ENCODE results near the gene TASP1.

TASP1 gene

GRCh38 chr20:13402986-13403385, 235.7 kb downstream of the TASP1 start:
- TF ChIP-seq EZH2 (IDR thresholded peaks at IDR 0.05; ENCODE audit: borderline replicate concordance, low read depth, low read length, severe bottlenecking) (no peak), CTCF (IDR thresholded peaks at IDR 0.05; ENCODE audit: borderline replicate concordance, extremely low read depth, low read length, poor library complexity, severe bottlenecking) (no peak)
- no peak for ATAC-seq (ENCODE audit: insufficient read depth, low read depth)
- Histone ChIP-seq H3K9ac (ENCODE audit: low read depth, low read length) (no peak overlapping the region), H3K79me2 (ENCODE audit: insufficient read depth, low read length) (peaks cover 20% of the 10 kb centered on the region; the same call in 1 of the 2 replicates), H3K27me3 (ENCODE audit: insufficient read depth, low read length, poor library complexity) (no peaks in the 10 kb centered on the region), H3K36me3 (ENCODE audit: insufficient read depth, low read length) (peaks cover 69% of the 10 kb centered on the region; the same call in 1 of the 2 replicates), H3K9me3 (ENCODE audit: insufficient read depth, low read length, severe bottlenecking) (no peaks in the 10 kb centered on the region), H3K4me1 (ENCODE audit: insufficient read depth, low read length) (no peaks in the 10 kb centered on the region), H3K4me2 (ENCODE audit: insufficient read depth, low read length) (no peak overlapping the region), H3K27ac (ENCODE audit: low read length) (no peak overlapping the region), H4K20me1 (ENCODE audit: insufficient read depth, low read length) (no peaks in the 10 kb centered on the region), H2AFZ (ENCODE audit: low read depth, low read length) (no peak overlapping the region), H3K4me3 (ENCODE audit: low read depth in 1 of 2, low read length in 2 of 2) (no peak overlapping the region)
- DNase-seq: no peak

- Histone ChIP-seq H3K4me2 (ENCODE audit: insufficient read depth, low read length) (no peak overlapping the region), H3K4me1 (ENCODE audit: insufficient read depth, low read length) (no peaks in the 10 kb centered on the region), H3K4me3 (ENCODE audit: low read depth in 1 of 2, low read length in 2 of 2) (no peak overlapping the region), H3K36me3 (ENCODE audit: insufficient read depth, low read length) (peaks cover 70% of the 10 kb centered on the region), H3K27me3 (ENCODE audit: insufficient read depth, low read length, poor library complexity) (no peaks in the 10 kb centered on the region), H3K9me3 (ENCODE audit: insufficient read depth, low read length, severe bottlenecking) (no peaks in the 10 kb centered on the region), H2AFZ (ENCODE audit: low read depth, low read length) (no peak overlapping the region), H4K20me1 (ENCODE audit: insufficient read depth, low read length) (no peaks in the 10 kb centered on the region), H3K27ac (ENCODE audit: low read length) (no peak overlapping the region), H3K79me2 (ENCODE audit: insufficient read depth, low read length) (peaks cover 20% of the 10 kb centered on the region; the same call in 1 of the 2 replicates), H3K9ac (ENCODE audit: low read depth, low read length) (no peak overlapping the region)
- TF ChIP-seq CTCF (IDR thresholded peaks at IDR 0.05; ENCODE audit: borderline replicate concordance, extremely low read depth, low read length, poor library complexity, severe bottlenecking) (no peak), EZH2 (IDR thresholded peaks at IDR 0.05; ENCODE audit: borderline replicate concordance, low read depth, low read length, severe bottlenecking) (no peak)
- ATAC-seq (ENCODE audit: insufficient read depth, low read depth) (no peak), DNase-seq (no peak)
These were observed 236.5 kb downstream of the TASP1 start for GRCh38 chr20:13402171-13402760.

- H3K9ac ChIP-seq (ENCODE audit: low read depth, low read length): no peak overlapping the region
- no peaks in the 10 kb centered on the region for H3K4me1 ChIP-seq (ENCODE audit: insufficient read depth, low read length)
- peaks cover 73% of the 10 kb centered on the region for H3K36me3 ChIP-seq (ENCODE audit: insufficient read depth, low read length)
- no peaks in the 10 kb centered on the region for H4K20me1 ChIP-seq (ENCODE audit: insufficient read depth, low read length)
- H3K4me2 ChIP-seq (ENCODE audit: insufficient read depth, low read length): no peak overlapping the region
- no peaks in the 10 kb centered on the region for H3K9me3 ChIP-seq (ENCODE audit: insufficient read depth, low read length, severe bottlenecking)
- H3K27me3 ChIP-seq (ENCODE audit: insufficient read depth, low read length, poor library complexity): no peaks in the 10 kb centered on the region
- peaks cover 23% of the 10 kb centered on the region for H3K79me2 ChIP-seq (ENCODE audit: insufficient read depth, low read length)
- ATAC-seq (ENCODE audit: insufficient read depth, low read depth): no peak
- no peak overlapping the region for H2AFZ ChIP-seq (ENCODE audit: low read depth, low read length)
- H3K4me3 ChIP-seq (ENCODE audit: low read depth in 1 of 2, low read length in 2 of 2): no peak overlapping the region
- H3K27ac ChIP-seq (ENCODE audit: low read length): no peak overlapping the region
- no peak for DNase-seq
- TF ChIP-seq CTCF (IDR thresholded peaks at IDR 0.05; ENCODE audit: borderline replicate concordance, extremely low read depth, low read length, poor library complexity, severe bottlenecking) (no peak), EZH2 (IDR thresholded peaks at IDR 0.05; ENCODE audit: borderline replicate concordance, low read depth, low read length, severe bottlenecking) (no peak)
These were observed 237.1 kb downstream of the TASP1 start for GRCh38 chr20:13401596-13401995.

Data from DND-41 (cell line).